HFF-Myc (cell line): ENCODE data around the gene NUP98.
A peak's percentile ranks its signal among the peaks of the same experiment; 100 is the strongest.

Experiments
- DNase-seq: peaks from one replicate; pipeline ENCODE4 v3.0.0-alpha.2; 2011; ENCODE audit warnings: low read depth; ENCODE audit errors: extremely low read depth
- H3K4me3 ChIP-seq: replicated peaks from 2 replicates; pipeline ENCODE4 v1.5.1; 2011; ENCODE audit warnings: low read depth, mild to moderate bottlenecking, control low read depth, low read length
- TF ChIP-seq, protein P1 (sequence below): IDR thresholded peaks from 2 replicates; pipeline ENCODE4 v1.5.1; 2012; ENCODE audit warnings: mild to moderate bottlenecking, low read depth, low read length, control low read depth; ENCODE audit errors: missing control alignments

Gene NUP98

DNA sequence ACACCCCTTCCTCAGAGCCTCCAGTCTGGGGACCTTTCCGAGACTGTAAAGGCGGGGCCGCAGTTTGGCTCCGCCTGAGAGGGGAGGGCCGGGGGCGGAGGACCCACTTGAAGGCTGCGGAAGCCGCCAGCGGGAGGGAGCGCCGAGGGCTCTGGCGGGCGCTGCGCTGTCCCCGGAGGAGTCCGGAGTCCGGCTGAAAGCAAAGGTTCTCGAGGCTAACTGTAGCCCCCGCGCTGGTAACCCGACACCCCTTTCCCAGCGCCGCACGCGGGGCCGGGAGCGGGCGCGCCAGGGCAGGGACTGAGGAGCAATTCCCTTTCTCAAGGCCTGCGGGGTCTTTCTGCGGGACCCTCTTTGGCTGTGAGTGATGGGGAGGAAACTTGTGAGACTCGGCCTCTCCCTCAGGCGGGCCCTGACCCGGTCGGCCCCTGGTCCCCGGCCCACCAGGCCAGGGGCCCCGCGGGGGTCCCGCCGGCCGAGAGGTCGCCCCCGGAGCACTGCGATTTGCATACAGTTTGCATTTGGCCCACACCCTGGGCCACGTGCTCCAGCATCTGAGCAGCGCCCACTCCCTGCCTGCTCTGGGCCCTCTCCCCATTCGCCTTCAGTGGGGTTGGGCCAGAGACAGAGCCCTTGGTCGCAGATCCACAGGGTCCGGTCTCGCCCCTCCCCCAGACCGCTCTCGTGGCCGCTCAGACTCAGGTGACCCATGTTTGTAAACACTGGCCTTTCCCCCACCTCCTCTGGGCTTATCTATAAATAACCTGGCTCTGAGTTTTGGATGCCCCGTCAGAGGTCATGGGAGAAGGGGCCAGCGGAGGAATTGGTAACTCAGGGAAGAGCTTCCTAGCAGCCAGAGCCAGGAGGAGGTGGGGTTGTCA, 155.0 kb downstream of the NUP98 start:
- DNase-seq: peak; percentile 12
- TF ChIP-seq, protein P1, sequence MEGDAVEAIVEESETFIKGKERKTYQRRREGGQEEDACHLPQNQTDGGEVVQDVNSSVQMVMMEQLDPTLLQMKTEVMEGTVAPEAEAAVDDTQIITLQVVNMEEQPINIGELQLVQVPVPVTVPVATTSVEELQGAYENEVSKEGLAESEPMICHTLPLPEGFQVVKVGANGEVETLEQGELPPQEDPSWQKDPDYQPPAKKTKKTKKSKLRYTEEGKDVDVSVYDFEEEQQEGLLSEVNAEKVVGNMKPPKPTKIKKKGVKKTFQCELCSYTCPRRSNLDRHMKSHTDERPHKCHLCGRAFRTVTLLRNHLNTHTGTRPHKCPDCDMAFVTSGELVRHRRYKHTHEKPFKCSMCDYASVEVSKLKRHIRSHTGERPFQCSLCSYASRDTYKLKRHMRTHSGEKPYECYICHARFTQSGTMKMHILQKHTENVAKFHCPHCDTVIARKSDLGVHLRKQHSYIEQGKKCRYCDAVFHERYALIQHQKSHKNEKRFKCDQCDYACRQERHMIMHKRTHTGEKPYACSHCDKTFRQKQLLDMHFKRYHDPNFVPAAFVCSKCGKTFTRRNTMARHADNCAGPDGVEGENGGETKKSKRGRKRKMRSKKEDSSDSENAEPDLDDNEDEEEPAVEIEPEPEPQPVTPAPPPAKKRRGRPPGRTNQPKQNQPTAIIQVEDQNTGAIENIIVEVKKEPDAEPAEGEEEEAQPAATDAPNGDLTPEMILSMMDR: no peak
- peak overlapping the region; percentile 48 for H3K4me3 ChIP-seq

DNA sequence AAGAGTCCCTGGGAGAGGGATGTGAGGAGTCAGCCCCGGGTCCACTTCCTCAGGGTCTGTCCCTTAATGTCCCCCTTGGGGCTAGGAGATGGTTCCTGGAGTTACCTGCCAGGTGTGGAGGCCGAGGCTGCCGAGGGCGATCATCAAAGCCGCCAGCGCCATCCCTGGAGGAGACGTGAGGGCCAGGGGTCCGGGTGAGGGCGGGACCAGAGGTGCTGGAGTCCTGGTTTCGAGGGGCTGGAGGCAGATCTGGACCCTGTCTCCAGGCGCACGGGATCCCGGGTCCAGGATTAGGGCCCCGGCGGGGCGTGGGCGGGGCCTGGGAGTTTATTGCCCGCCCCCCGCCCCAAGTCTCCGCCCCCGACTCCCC, 155.7 kb downstream of the NUP98 start, which contains the start of gene ART5:
Gene ART5 (minus strand): TSS at position 292 of the 370 bp plus-strand sequence. CDS start 130 bp downstream, at position 162.
- peak within 1 kb of the TSS; percentile 48 for H3K4me3 ChIP-seq
- TF ChIP-seq, protein P1: no peak
- DNase-seq: no peak

DNA sequence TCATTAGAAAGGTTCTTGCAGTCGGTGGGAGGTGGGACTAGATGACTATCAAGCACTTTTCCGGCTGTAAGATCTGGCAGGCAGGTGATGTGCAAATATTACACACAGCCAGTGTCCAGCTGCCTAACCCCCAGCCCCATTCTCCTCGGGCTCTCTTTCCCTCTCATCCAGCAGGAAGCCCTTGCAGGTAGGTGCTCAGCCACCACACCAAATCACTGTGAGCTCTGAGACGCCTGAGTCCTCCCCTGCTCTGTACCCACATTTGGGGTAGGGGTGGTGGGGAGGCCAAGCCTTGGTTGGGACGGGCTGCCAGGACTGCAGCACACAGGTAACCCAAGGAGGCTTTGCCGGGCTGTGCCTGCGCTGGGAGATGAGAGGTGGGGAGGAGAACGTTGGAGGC, 156.2 kb downstream of the NUP98 start:
- no peak overlapping the region for H3K4me3 ChIP-seq
- no peak for DNase-seq
- TF ChIP-seq, protein P1: no peak

DNA sequence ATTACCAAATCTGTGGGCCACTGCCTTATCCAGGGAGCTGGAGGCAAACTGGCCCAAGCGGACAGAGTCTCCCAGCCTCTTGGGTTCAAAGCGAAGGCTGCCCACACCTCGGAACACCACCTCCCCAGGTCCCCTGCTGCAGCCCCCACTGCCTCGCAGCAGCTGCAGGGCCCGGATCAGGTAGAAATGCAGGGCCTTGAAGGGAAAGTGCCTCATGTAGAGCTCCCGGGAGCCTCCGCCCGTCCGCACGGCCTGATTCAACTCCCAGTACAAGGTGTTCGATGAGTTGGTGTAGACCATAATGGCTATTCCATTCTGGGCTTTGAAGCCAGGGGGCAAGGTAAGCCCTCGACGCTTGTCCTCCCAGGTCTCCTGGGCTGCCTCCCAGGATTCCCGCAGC, 157.5 kb downstream of the NUP98 start:
- H3K4me3 ChIP-seq: no peak overlapping the region
- DNase-seq: no peak
- TF ChIP-seq, protein P1: no peak

DNA sequence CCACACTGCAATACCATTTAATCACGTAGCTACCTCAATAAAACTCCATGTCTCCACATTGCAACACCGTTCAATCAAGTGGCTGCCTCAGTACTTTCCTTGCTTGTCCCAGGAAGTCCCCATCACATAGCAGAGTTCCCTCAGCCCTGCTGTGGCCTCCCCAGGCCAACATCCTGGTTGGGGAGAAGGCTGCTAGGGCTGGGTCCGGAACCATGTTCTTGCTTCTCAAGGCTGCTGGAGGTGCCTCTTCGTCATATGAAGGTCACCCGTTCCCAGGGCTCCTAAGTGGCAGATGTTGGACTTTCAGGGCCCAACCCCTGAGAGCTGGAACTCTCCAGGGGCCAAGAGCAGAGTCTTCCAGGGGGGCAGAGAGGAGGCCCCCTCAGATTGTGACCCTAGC, 158.8 kb downstream of the NUP98 start:
- TF ChIP-seq, protein P1: no peak
- H3K4me3 ChIP-seq: no peak overlapping the region
- DNase-seq: no peak

DNA sequence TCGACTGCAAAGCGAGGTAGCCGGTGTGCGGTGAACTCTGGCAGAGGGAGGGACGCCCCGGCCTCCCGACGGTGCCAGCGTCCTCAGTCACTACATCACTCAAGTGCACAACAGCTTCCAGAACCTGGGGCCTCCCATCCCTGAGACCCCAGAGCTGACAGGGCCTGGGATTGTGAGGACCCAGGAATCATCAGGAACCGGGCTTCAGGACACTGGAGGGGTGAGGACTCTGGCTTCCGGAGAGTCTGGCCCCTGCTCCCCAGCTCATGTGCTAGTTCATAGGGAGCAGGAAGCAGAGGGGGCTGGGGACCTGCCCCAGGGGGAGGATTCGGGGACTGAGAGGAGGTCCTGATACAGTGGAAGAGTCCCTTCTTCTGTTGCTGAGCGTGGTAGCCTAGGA, 160.2 kb downstream of the NUP98 start:
- H3K4me3 ChIP-seq: no peak overlapping the region
- DNase-seq: no peak
- TF ChIP-seq, protein P1: no peak
